Stimulated activated CD4-positive, alpha-beta T cell treated with anti-CD3 and anti-CD28 coated beads, Interleukin-2, amount 100 ng/mL, for 24 hours (primary cell): Measurements from ENCODE around the gene THSD4.

ENCODE experiments used
- DNase-seq, 2 donors: peaks; one replicate each; pipeline ENCODE4 v3.0.0-alpha.2; 2020

Gene THSD4

DNA sequence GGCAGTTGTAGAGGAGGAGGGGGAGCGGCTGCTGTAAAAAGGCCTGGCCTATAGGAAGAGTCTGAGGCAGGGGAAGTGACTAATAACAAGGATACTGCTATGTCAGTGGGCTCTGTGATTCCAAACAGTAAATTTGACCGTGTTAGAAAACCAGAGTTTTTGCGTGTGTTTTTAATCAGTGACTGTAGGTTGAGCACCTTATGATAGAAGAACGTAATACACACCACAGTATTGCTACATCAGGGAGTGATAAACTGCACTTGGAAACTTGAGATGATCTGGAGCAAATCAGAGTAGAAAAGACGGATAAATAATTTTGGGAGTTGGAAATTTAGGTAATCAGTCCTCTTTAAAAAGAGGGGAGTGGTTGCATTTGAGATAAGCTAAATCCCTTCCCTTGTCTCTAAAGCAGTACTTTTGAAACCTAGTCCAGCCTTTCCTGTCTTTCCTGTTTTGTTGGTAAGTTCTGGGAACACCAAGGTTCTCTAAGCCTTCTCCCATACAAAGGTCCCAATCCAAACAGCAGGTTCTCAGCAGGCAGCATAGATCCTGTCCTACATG is 564.6 kb downstream of the THSD4 start:
- no peak for DNase-seq

DNA sequence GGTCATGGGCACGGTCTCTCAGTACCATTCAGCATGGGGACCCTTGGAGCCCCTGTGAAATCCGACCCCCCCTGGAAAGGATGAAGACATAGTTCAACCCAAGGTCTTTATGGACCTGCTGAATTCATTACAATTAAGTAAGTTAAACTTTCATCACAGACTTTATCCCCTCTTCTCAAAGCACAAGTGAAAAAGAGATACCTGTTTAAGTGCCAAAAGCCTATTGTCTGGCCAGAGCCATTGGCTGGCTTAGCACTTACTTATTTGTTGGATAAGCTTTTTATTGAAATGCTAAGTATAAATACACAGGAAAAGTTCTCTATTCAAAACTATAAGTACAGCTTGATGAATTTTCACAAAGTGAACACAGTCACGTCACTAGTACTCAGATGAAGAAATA is 566.7 kb downstream of the THSD4 start:
- no peak for DNase-seq

DNA sequence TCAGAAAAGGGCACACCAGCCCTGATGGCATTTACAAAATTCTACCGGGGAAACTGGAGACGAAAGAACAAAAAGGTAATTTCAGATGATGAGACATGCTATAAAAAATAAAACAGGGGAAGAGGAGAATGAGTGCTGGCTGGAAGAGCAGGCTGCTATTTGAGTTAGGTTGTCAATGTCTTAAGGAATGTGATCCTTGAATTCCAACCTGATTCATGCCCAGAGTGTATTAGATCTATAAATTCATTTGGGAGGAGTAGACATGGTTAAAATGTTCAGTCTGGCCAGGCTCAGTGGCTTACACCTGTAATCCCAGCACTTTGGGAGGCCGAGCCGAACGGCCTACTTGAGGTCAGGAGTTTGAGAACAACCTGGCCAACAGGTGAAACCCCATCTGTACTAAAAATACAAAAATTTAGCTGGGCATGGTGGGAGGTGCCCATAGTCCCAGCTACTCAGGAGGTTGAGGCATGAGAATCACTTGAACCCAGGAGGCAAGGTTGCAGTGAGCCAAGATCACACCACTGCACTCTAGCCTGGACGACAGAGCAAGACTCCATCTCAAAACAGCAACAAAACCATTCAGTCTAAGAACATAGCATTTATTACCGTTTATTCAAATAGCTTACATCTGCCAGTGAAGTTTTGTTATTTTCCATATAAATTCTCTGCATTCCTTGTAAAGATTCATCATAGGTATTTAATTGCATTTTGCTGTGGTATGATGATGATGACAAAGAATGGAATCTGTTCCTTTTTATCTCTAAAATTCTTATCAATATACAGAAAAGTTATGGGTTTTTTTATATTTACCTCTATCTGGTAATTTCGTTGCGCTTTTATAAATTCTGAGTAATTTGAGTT is 568.4 kb downstream of the THSD4 start:
- no peak for DNase-seq

DNA sequence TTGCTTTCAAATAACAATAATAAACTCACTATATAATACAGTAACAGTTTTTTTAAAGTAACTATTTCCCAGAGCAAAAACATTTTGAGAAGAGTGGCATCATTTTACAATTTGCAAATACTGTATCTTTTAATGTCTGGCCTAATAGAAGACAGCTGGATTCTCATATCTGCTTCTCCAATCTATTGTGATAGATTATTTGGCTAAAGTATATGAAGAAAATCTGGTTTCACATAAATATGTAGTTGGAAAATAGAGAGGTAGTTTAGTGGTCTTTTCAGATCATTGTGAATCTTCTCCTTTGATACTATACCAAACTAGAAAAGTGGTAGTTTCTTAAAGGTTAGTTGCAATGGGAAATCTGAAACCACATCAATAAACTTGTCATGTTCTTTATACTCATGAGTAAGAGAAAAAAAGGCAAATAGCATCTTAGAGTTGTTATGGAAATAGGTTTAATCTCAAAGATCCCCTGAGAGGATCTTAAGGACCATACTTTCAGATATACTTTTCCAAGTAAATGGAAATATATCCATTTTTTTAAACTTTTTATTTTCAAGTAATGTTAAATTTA is 570.2 kb downstream of the THSD4 start:
- DNase-seq, result no peak

DNA sequence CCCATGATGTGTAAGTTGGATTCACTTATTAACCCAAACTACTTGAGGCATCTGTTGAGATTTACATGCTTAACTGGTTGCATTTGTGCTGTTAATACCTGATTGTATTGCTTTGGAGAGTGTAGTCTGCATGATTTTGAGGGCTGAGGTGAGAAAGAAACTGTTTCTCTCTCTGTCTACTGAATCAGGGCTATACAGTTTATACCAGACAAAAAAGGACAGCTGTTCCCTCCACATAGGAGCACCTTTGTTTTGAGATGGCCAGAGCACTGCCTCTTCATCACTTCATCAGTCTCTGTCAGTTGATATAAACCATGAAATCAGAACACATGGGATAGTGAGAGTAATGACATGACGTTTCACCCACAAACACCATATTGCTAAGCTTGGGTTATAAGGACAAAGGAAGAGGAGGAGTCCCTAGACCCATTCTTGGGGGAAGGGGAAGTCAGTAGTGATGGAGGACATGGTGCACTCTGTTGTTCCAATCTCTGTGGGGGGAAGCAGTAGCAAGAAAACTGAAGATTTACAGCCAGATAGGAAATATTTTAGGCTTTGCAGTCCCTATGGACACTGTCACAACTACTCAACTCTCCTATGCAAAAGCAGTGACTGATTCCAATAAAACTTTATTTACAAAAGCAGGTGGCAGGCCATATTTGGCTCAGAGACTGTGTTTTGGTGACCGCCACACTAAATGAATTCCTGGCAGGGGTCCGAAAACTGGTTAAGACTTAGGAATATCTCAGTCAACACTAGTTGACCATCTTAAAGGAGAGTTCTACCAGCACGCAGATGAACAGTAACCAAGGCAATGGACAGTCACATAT is 571.2 kb downstream of the THSD4 start:
- no peak for DNase-seq

DNA sequence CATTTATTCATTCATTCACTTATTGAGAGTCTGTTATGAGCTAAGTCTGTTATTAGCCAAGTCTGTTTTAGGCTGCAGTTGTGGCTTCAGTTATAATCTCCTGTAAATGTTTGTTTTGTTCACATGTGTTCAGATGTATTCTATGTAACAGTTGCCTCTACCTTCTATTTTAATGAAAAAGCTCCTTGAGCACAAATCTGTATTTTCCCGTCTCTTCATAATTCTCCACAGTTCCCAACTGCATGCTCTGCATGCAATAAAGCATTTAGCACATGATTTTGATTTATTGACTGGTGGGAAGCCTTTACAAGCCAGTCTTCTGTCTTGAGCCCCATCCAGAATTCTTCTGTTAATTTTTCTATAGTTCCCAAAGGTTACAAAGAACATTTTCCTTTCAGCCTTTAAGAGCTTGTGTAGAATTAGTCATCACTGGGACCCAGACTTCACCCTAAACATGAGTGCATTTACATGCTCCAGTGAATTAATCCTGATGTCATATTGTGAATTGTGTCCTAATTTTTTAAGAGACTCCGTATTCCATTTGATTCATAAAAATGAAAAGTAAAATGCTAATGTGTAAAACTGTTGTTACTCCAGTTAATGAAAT is 572.7 kb downstream of the THSD4 start:
- no peak for DNase-seq

DNA sequence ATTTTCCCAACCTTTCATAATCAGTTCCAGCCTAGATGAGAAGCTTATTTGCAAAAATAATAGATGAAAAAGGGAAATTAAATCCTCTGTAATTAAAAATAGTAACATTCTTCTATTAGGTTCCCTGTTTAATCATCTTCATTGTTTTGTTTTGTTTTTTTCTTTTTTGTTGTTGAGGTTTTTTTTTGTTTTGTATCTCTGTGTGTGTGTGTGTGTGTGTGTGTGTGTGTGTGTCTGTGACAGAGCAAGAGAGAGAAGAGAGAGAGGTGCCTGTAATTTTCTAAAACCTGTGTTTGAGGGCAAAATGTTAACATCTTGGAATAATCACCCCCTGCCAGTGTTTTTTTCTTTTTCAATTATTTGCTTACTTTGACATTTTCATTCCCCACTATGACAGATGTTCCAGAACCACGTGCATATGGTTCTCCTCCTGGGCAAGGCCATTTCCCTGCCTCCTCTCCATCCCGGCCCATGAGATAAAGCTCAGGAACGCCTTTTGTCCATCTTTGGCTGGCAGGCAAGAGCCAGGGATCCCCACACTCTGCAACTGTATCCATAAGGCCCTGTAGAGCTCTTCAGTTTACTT is 573.3 kb downstream of the THSD4 start:
- DNase-seq, result no peak

DNA sequence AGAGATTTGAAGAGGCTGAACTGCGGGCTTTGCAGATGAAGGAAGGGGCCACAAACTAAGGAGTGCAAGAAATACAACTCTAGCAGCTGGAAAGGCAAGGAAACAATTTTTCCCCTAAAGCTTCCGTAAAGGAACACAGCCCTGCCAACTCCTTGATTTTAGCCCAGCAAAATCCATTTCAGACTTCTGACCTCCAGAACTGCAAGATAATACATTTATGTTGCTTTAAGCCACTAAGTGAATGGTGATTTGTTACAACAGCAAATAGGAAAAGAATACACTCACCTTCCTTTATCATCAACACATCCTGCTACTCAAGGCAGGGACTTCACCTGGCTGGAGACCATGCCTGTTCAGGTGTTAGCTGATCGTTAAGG is 575.8 kb downstream of the THSD4 start:
- no peak for DNase-seq

DNA sequence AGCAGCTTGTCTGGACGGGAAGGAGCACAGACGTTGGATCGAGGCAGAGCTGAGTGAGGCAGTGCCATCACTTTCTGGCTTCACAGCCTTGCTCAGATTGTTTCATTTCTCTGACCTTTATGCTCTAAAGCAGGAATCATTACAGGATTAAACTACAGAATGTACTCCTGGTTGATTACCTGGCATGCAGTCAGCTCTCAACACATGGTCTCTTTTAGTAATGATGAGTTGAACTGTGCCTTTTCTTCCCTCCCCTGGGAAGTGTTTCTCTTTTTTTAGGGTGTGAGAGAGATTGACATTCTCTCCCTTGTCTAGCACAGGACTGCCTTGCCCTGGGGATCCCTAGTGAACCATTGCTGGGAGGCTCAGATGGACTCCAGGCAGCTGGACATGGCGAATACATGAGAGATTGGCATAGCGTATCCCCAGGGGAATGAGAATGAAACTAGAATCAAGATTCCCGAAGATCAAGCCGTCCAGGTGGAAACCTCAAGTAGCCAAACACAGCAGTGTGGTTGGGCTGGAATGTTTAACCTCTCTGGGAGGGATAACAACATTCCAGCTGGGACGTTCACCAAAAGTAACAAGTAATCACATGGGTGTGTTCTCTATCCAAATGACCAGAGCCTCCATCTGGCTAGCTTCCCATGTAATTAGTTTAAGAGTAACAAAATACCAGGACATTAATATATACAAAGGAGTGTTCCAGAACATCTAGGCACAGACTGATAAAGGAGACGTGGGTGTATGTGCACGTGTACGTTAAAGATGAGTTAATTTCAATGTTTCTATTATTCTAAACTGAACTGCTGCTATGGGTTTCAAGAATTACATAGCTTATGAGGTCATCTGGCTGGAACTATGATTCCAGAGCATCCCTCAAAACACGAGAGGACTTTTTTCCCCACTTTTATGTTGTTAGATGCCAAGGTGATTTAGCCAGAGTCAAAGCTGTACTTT is 576.5 kb downstream of the THSD4 start:
- no peak for DNase-seq

DNA sequence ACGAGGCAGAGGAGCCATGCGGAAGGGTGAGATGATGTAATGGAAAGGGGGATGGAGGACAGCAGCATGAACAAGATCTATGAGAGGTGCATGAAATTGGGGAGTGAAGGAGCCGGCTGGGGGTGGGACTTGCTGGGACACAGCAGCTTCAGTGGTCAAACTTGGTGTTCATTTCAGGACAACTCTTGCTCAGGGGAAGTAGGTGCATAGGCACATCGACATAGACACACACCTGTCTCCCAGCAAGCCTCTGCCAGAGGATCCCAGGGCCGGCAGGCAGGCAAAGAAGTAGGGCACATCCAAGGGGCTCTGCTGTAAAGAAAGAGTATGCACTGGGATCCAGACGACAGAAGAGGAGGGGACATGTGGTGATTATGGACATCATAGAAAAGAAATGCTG is 582.0 kb downstream of the THSD4 start:
- DNase-seq, result no peak

DNA sequence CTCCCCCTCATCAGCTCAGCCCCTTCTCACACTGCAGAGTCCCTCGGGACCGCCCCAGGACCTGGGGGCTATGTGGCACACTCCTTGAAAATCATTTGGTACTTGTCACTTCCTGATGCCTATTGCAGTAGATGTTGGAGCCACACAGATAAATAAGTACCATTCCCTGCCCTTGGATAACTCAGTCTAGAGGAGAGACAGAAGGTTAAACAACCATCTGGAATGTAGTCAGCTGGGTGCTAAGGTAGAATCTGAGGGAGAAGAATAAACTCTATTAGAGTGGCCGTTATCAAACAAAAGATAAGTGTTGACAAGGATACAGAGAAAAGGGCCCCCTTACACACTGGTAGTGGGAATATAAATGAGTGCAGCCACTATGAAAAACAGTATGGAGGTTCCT is 582.8 kb downstream of the THSD4 start:
- DNase-seq, result no peak

DNA sequence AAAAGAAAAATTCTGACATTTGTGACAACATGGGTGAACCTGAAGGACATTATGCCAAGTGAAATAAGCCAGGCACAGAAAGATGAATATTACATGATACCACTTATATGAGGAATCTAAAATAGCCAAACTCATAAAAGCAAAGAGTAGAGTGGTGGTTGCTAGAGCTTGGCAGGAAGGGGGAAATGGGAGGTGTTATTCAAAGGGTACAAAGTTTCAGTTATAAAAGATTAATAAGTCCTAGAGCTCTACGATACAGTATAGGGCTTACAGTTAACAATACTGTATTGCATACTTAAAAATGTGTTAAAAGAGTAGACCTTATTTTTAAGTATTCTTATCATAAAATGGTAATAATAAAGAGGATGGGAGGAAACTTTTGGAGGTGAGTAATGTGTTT is 583.5 kb downstream of the THSD4 start:
- no peak for DNase-seq

DNA sequence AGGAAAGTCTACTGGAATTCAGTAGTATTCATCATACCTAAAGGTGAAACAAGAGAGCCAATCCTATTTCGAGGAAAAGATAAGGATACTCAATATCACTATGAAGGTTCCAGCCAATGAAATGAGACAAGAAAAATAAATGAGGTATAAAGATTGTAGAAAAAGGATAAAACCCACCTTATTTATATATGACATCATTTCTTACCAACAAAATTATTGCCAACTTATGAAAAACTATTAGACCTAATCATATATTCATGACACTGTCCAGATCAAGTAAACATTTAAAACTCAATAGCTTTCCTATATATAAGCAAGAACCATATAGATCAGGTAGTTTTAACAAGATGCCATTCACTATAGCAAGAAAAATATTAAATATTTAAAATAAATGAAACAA is 584.7 kb downstream of the THSD4 start:
- no peak for DNase-seq

DNA sequence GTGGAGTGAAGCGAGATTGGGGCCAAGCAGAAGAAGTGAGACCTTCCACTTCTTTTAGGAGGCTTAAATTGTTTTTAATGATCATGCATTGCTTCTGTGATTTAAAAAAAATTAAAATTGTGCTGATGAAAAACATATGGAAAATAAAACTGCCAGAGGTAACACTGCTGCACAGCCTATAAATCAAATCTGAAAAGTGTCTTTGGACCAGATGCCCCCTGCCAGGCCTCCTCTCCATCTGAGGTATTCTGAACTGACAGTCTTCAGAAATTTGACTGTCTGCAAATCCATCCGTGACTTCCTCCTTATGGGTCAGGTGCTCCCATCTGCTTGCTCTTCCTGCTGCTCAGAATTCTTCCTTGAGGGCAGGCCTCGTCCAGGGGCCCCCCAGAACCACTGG is 586.5 kb downstream of the THSD4 start:
- no peak for DNase-seq

DNA sequence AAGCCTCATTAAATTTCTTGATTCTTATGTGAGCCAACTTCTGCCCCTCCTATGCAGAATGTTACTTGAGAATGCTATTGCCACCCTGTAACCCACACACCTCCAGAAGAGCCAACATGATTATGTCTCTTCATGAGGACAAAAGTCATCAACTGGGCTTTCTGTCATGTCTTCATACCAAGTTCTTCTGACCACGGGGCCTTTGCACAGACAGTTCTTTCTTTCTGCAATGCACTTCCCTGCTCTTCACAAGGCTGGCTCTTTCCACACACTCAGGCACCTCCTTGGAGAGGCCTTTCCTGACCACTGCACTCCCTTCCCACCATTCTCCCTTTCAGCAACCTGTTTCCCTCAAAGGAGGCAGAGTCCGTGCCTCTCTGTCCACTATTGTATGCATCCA is 587.2 kb downstream of the THSD4 start:
- no peak for DNase-seq

DNA sequence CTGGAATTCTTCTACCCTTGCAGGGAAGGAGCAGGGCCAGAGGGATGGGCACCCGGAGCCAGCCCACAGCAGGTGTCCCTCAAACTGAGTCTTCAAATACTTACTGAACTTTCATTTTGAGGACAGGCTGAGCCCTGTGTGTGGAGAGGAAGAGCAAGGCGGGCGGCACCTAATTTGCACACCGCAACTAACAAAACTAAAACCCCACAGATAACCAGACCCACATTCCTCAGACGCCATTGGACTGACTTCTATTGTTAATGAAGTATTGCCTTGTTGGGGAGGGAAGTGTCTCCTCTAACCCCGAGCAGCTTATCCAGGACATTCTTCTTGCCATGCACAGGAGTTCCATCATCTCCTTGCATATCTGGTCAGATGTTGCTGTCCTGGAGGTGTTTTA is 589.9 kb downstream of the THSD4 start:
- DNase-seq, result no peak

DNA sequence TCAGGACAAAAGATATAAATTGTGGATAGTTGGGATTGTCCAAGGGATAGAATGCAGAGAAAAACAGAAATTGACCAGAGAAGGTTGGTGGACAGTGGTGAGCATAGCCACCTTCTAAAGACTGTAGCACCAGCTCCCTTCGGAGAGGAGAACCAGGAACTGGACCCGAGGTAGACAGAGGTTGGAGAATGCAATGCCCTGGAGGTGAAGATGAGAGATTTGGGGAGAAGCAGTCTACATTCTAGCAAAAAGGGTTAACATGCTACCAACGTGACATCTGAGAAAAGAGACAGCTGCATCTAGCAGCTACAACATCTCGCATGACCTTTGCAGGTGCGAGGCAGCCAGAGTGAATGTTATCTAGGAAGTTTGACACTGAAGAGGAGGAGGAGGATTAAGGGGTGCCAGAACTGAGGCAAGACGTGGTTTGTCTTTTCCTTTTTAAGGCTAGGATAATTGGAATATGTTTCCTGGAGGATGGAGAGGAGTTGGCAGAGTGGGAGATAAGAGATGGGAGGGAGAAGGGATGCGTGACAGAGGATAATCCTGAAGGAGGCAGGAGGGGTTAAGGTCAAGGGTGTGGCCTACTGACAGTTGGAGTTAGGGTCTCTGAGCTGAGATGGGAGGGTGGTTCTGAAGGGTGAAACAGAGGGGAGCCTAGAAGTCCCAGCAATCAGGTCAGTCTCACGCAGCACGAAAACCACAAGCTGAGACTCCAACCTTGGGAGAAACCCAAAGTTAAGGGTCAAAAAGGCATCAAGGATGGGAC is 591.4 kb downstream of the THSD4 start:
- no peak for DNase-seq

DNA sequence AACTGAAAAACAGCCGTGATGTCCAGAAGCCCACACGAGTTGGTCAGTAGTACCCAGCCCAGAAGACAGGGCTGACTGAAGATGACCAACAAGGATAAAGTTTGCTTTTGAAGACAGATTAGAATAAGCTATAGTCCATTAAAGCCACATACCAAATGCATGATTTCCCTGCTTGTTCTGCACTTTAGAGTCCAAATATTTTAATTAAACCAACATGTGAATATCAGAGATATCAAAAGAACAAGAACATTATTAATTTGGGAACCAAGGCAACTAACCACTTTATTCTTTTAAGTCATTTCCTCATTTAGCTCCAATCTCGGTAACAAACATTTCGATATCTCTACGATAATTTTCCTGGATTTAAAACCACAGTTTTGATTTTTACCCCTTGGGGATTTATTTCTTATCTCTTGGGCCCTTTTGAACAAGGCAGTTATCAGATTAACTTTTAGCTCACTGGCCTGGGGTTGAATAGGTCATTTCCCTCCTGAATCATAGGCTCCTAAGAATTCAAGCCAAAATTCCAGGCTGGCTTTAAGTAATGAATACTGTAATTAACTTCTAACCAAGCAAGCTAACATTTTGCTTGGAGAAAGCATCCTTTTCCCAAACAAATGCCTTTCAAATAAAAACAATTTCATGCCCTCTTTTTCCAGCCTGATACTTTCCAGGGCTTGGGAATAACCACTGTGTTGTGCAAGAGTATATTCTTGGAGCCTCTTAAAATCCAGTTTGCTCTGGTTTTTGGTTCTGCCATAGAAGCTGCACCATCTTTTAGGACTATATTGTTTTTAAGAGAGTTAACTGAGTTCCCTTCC is 592.2 kb downstream of the THSD4 start:
- no peak for DNase-seq

DNA sequence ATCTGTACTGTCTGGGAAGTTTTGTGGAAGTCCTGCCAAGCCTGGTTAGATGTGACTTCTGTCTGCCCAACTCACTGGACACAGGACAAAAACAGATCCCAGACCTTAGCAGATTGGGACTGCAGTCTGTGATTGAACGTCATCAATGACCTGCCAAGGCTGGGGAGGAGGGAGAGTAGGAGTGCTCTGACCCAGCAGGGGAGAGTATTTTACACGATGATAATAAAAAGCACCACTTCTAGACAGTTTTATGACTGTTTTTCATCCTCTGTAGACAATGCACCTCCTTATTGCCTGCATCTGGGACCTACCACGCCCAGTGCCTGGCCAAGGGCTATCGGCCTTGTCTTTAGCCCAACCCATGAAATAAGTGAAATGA is 592.8 kb downstream of the THSD4 start:
- no peak for DNase-seq

DNA sequence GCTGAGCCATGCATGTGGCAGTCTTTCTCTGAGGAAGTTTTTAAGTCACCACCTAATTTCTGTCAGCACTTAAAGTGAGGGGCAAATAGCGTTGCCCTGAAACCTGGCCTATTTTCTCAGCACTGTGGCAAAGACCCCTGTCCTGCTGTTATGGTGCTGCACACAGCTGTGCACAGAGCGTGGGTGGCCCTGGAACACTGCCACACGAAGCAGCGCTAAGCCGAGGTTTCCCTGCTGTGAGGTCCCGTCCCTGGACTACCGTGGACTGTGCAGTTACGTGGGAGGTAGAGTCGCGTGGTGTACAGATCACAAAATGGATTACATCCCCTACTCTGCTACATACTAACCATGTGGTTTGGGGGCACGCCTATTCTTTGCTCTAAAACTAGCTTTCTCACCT is 593.5 kb downstream of the THSD4 start:
- no peak for DNase-seq
